HK-2 (cell line): ENCODE results near the gene MROH8.
A peak's percentile ranks its signal among the peaks of the same experiment; 100 is the strongest.

Experiments used
- DNase-seq: peaks from one replicate; pipeline ENCODE4 v3.0.0-alpha.2; 2018; ENCODE audit not compliant: unreplicated experiment

MROH8 gene

DNA sequence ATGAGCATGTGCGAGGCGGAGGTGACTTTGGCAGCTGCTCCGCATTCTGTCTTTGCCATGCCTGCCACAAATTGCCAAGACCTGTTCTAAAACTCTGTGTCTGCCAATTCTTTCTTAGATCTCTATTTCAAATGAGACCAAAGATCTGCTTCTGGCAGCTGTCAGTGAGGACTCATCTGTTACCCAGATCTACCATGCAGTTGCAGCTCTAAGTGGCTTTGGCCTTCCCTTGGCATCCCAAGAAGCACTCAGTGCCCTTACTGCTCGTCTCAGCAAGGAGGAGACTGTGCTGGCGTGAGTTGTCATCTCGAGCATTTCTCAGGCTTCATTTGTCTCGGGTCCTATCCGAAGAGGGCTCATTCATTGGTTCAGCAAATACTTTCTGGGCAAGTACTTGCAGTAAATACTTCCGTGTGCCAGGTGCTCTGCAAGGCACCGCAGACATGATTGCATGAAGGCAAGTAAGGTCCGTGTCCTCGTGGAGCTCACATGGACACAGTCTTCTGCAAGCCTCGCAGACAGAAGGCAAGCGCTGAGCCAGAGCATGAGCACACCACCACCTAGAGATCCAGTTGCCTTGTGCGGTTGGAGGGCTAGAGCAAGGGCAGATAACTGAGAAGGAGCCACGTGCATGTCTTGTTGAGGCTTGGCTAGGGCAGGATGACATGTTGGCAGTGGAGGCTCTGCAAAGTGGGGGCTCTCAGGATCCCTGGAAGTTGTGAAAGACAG, 19.7 kb upstream of the MROH8 start:
- no peak for DNase-seq

DNA sequence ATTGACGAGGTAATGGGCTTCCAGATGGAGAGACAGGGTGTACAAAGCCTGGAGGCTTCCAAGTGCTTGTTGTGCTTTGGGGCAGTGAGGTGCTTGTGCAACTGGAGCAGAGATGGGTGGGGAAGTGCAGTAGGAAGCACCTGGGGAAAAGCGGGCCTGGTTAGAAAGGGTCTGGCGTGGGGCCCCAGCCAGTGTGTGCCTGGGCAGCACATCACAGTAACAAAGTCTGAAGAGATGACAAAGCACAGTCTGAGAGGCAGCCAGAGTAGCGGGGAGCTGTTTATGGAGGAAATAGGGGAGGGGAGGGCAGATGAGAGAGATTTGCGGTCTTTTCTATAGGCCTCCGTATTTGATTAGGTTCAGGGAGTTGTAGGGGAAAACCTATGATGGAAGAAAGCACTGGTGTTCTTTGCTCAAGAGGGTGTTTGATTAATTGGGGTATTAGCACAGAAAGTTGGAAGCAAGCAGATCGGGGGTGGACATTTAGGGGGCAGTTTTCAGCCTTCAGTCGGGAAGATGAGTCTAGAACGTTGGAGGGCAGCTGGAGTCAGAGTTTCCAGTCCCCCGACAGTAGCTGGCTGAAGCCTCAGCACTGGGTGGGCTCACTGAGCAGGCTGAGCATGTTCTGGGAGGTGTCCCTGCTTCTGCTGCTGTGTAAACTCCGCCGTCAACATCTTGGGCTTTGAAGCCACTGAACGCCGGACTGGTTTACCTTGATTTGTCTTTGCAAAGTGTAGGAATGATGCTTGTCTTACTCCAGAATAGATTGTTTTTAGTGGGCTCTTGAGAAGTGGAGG, 15.5 kb upstream of the MROH8 start:
- DNase-seq: no peak

DNA sequence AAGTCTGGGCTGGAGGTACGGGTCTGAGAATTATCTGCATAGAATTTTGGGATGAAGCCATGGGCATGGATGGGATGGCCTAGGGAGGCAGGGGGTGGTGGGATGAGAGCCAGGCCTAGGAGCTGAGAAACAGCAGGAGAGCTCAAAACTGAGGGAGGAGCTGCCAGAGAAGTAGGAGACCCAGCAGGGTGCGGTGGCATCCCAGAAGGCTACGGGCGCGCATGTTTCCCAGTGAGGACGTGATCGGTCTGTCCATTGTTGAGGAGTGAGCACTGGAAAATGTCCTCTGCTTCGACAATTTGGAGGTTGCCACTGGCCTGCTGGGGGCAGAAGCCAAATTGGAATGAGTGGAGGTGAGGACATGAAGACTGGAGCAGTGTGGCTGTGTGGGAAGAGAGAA, 14.5 kb upstream of the MROH8 start:
- DNase-seq: no peak

DNA sequence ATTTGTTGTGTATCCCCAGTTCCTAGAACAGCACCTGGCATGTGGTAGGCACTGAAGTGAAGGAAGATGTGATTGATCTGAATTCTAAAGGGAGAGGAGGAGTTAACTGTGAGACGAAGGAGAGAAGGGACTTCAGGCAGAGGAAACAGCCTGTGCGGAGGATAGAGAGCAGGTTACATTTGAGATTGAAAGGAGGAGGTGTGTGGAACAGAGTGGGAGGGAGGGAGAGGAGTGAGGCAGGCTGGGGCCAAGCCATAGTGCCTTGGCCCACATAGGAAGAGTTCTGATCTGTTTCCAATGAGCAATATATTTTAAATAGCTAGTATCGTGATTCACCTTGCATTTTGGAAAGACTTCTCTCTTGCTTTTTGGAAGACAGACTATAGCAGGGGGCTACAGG, 13.9 kb upstream of the MROH8 start:
- no peak for DNase-seq

DNA sequence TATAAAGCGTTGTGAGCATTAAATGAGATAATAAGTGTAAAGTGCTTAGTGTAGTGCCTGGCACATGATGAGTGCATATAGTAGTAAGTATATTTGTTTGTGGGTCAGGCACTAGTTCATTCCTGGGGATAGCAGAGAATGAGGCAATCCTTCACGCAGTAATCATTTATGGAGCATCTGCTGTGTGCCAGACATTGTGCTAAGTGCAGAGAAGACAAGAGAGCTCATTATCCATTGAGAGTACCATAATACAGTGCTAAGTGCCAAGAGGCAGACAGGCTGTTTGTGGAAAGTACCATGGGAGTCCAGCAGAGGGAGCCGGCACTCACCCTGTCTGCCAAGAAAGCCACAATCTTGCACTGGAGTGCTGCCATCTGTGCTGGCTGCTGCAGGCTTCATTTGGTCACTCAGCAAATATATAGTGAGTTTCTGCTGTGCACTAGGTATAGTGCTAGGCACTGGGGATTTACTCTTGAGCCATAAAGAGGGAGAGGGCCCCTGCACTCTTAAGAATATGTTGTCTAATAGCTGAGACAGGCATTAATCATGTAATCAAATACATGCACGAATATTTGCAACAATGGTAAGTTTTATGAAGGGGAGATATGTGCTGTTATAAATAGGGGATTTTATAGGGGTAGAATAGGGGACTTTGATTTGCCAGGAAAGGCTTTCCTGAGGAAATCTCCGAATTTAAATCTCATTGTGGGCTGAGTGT, 12.9 kb upstream of the MROH8 start:
- peak; percentile 80 for DNase-seq

GRCh38 chr20:37190354-37191112, 11.2 kb upstream of the MROH8 start:
- DNase-seq: no peak

DNA sequence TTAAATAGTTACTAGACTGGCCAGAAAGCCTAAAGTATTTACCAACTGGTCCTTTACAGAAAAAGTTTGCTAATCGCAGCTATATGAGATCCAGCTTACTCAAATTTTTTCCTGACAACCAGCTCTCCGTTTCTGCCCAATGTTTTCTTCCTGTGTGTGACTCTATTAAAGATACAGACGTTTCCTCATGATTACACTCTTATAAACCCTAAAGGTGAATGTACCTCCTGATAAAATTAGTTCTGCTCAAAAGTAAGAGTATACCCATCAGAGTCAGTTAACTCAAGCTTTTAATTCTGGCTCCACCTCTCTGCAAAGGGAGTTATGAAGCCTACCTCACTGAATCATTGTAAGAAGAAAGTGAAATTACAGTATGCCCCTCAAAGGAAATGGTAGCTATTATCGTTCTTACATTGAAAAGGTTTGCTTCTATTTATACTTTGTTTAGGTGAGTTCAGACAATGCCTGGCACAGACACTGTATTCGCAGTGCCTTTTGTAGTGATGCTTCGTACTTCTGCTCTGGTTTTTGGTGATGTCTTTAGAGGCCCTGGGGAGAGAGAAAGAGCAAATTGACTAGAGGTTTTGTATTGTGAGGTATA, 10.2 kb upstream of the MROH8 start:
- DNase-seq: no peak

DNA sequence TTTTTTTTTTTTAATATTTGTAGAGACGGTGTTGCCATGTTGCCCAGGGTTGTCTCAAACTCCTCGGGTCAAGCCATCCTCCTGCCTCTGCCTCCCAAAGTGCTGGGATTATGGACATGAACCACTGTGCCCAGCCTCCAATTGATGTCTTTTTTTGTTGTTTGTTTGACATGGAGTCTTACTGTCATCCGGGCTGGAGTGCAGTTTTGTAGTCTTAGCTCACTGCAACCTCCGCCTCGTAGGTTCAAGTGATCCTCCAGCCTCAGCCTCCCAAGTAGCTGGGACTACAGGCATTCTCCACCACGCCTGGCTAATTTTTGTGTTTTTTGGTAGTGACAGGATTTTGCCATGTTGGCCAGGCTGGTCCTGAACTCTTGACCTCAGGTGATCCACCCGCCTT, 9.4 kb upstream of the MROH8 start:
- no peak for DNase-seq

- DNase-seq: no peak
These were observed 6.3 kb upstream of the MROH8 start for GRCh38 chr20:37185686-37186085.

DNA sequence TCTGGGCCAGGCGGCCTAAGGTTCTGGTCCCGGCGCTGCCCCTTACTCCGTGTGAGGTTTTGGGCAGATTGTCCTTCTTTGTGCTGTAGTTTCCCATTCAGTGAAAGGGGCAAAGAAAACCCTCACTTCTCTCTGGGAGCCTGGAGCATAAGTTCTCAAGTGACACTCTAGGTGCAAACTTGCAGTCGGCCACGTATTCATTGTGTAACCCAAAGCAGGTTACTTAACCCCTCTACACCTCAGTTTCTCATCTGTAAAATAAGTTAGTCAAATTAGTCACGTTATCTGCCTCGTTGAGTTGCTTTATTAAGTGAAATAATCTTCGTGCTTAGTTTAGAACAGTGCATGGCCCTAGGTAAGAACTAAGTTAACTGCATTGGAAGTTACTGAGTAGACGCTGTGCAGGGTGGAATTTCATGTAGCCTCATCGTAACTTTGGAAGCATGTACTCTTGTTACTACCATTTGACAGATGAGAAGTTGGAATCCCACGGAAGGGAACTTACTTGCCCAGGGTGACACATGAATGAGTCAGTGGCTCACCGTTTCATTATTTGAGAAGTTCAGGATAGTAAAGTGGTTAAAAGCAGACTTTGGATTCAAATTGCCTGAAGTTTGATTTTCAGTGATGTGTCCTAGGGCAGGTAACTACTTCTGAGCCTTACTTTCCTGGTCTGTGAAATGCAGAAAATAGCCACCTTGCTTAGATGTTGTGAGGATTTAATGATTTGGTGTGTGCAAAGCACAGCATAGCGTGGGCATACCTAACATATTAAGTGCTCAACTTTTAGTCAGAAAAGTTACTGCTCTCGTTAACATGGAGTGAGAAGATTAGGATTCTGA, 556 bp upstream of the MROH8 start:
- peak; percentile 18 for DNase-seq

GRCh38 chr20:37172836-37173235, 6.5 kb downstream of the MROH8 start:
- no peak for DNase-seq

DNA sequence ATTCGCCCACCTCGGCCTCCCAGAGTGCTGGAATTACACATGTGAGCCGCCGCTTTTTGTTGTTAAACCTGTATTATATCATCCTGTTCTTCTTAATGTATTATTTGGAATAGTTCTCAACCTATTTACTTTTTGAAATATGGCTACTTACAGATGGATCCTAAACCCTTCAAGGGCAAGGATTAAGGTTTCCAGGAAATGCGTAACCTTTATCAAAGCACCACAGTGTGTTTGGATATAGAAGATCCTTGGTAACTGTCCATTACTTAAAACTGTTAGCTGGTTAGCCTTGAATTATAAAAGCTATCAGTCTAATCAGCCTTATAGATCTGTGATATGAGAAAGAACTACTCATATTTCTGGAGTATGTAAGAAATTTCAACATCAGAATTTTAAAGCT, 12.5 kb downstream of the MROH8 start:
- no peak for DNase-seq

DNA sequence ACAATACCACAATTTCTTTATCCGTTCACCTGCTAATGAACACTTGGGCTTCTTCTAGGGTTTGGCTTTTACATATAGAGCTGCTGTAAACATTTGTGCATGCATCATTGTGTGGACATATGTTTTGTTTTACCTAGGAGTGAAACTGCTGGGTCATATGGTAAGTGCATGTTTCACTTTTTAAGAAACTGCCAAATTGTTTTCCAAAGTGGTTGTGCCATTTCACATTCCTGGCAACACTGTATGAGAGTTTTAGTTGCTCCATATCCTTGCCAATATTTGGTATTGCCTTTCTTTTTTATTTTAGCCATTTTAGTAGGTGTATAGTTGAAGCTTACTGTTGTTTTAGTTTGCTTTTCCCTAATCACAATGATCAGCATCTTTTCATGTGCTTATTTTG, 14.3 kb downstream of the MROH8 start:
- no peak for DNase-seq

DNA sequence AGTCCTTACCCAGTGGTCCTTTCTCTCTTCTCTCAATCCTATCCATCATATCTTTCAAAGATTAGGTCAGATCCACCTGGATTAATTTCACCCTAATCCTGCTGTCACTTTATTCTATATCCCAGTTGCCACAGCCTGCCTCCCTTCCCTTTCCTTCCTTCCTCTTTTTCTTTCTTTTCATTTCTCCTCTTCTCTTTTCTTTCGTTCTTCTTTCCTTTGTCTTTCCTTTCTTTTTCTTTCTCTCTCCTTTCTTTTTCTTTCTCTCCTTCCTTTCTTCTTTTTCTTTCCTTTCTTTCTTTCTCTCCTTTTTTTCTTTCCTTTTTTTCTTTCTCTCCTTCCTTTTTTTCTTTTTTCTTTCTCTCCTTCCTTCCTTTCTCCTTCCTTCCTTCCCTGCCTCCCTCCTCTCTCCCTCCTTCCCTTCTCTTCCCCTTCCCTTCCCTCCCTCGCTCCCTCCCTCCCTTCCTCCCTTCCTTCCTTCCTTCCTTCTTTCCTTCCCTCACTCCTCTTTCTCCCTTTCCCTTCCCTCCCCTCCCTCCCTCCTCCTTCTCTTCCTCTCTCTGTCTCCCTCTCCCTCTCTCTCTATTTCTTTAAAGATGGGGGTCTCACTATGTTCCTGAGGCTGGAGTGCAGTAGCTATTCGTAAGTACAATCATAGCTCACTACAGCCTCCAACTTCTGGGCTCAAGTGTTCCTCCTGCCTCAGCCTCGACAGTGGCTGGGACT, 15.4 kb downstream of the MROH8 start:
- no peak for DNase-seq

GRCh38 chr20:37162646-37163045, 16.7 kb downstream of the MROH8 start:
- DNase-seq: no peak

GRCh38 chr20:37161830-37162549, 17.4 kb downstream of the MROH8 start:
- no peak for DNase-seq

- no peak for DNase-seq
These were observed 18.7 kb downstream of the MROH8 start for GRCh38 chr20:37160683-37161082.

DNA sequence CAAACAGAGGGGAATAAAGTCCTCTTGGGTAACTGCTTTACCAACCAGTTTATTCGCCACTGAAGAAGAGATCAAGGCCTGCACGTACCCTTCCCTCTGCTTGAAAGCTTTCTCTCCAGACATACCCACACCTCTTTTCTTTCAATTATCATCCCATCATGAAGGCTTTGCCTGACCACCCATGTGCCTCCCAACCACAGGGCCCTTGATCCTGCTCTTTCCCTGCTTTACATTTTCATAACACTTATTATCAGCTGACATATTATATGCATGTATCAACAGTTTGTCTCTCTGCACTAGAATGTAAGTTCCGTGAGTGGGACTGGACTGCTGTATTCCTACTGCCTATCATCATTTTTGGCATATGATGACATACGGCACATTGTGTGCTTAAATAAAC, 21.1 kb downstream of the MROH8 start:
- DNase-seq: no peak

DNA sequence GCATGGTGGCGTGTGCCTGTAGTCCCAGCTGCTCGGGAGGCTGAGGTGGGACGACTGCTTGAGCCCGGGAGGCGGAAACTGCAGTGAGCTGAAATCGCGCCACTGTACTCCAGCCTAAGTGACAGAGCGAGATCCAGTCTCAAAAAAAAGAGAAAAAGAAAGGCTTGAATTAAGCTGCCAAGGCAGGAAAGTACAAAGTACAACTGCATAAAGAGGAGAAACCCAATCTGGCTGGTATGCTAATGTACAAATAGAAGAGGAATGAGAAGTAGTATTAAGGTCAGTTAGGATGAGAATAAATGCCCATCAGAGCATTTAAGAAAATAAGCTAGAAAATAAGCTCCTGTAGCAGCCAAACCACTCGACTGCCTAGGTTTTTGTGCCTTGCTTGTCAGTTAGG, 23.4 kb downstream of the MROH8 start:
- DNase-seq: no peak
